ENCODE results near the gene MYO5A. TPM values are rescaled to one million over a fixed set of nuclear protein-coding genes. Genes with fewer than 3 reads are reported as not detected.
"Not testable (repeated sequence)": the region's sequence is repeated elsewhere in the genome, so short reads cannot be mapped to it uniquely, and the experiment has no call there.

The MYO5A gene
- total RNA-seq, 4 donors from 2014 or later, result 5.8 to 51.2 (median 10.2) TPM

DNA sequence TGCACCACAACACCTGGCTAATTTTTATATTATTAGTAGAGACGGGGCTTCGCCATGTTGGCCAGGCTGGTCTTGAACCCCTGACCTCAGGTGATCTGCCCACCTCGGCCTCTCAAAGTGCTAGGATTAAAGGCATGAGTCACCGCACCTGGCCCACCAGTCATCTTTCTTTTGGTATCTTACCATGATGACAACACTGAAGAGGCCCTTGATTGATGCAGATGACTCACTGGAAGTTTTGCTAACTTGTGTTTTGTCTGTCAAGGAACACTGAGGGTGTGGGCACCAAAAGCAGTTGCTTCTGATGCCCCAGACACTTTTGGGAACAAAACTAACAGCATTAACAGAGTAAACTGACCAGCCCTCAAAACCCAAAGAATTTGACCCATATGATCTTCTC lies 88.3 kb downstream of the MYO5A start:
- peak; percentile 84 to 89 for ATAC-seq
- Histone ChIP-seq H3K4me3 (no peak overlapping the region), H3K27ac (peak overlapping the region; percentile 65 to 91 (median 68)), H3K9me3 (no peaks in the 10 kb centered on the region), H3K36me3 (no peaks in the 10 kb centered on the region), H3K4me1 (peaks cover 36 to 69% of the 10 kb centered on the region in 2 donors), H3K27me3 (no peaks in the 10 kb centered on the region)
- intact Hi-C loops (cut with DNase I; ENCODE audit: low total_unique reads), result loop anchor here (10.0 kb wide), 1 partner anchor 64 kb away; no protein-coding TSS in a partner anchor
- TF ChIP-seq, protein P1, sequence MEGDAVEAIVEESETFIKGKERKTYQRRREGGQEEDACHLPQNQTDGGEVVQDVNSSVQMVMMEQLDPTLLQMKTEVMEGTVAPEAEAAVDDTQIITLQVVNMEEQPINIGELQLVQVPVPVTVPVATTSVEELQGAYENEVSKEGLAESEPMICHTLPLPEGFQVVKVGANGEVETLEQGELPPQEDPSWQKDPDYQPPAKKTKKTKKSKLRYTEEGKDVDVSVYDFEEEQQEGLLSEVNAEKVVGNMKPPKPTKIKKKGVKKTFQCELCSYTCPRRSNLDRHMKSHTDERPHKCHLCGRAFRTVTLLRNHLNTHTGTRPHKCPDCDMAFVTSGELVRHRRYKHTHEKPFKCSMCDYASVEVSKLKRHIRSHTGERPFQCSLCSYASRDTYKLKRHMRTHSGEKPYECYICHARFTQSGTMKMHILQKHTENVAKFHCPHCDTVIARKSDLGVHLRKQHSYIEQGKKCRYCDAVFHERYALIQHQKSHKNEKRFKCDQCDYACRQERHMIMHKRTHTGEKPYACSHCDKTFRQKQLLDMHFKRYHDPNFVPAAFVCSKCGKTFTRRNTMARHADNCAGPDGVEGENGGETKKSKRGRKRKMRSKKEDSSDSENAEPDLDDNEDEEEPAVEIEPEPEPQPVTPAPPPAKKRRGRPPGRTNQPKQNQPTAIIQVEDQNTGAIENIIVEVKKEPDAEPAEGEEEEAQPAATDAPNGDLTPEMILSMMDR (IDR thresholded peaks at IDR 0.05 in 4 of 5, conservative IDR thresholded peaks at IDR 0.05 in 1 of 5), result no peak
- TF ChIP-seq POLR2A (IDR thresholded peaks at IDR 0.05), result no peak
- in situ Hi-C loops (cut with MboI; ENCODE audit: low sequenced_read_pairs in 4 of 4), result no loop called here
- peak; percentile 40 to 60 for DNase-seq

DNA sequence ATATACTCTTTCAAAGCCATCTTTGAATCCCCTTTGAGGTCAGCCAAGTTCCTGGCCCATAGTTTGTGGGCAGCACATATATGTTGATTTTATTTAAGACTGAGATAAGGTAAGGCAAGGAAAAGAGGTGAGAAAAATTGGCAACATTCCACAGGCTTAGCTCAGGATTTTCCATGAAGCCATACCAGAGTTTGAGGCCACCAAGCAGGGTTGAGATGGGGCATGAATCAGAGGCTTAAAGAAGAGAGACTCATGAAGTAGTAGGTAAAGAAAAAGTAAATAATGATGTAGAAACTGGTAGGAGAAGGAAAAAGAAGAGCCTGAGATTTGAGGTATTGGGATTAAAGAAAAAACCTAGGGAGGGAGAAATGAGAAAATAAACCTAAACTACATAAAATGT lies 89.2 kb downstream of the MYO5A start:
- peak overlapping the region; percentile 65 to 91 (median 68) for H3K27ac ChIP-seq

DNA sequence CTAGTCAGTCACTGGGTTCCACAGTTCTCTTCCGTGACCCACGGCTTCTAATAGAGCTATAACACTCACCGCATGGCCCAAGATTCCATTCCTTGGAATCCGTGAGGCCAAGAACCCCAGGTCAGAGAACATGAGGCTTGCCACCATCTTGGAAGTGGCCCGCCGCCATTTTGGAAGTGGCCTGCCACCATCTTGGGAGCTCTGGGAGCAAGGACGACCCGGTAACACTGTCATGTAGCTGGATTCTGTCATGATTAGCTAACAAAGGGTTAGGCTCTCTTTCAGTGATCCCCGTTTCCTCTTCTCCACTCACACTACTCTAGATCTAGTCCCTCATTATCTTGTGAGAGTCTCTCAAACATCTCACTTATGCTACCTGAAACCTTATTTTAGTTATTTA lies 89.6 kb downstream of the MYO5A start:
- H3K9me3 ChIP-seq; intact Hi-C loops (cut with DNase I; ENCODE audit: low total_unique reads); H3K36me3 ChIP-seq; ATAC-seq; DNase-seq; in situ Hi-C loops (cut with MboI; ENCODE audit: low sequenced_read_pairs in 4 of 4); H3K4me3 ChIP-seq; H3K27me3 ChIP-seq: not testable (repeated sequence)
- peak overlapping the region in 3 of 4 donors; percentile 65 to 91 (median 66) for H3K27ac ChIP-seq
- peaks cover 30 to 73% of the 10 kb centered on the region in 2 donors for H3K4me1 ChIP-seq

More for the DNA sequence above, 89.2 kb downstream of the MYO5A start:
- Histone ChIP-seq H3K9me3 (no peaks in the 10 kb centered on the region), H3K4me3 (no peak overlapping the region), H3K4me1 (peaks cover 30 to 70% of the 10 kb centered on the region in 2 donors), H3K36me3 (no peaks in the 10 kb centered on the region), H3K27me3 (no peaks in the 10 kb centered on the region)
- no peak for DNase-seq
- TF ChIP-seq, protein P1 (IDR thresholded peaks at IDR 0.05 in 4 of 5, conservative IDR thresholded peaks at IDR 0.05 in 1 of 5), result no peak
- no peak for TF ChIP-seq POLR2A (IDR thresholded peaks at IDR 0.05)
- ATAC-seq, result no peak
- intact Hi-C loops (cut with DNase I; ENCODE audit: low total_unique reads) (no loop called here), in situ Hi-C loops (cut with MboI; ENCODE audit: low sequenced_read_pairs in 4 of 4) (no loop called here)

DNA sequence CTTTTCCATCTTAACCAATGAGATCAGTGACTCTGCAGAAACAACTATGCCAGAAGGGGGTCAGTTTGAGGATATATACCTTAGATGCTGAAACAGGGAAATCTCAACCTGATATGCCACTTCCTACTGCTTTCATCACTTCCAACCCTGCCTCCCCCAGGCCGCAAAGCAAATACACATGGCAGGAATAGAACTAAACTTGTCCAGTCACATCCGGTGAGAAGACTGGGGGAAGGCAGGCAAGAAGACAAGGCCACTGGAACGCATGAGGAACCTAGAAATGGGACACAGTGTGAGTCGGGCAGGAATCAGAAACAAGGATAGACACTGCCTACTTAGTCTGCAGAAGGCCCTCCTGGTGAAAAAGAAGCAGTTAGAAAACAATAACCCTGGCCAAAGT lies 90.6 kb downstream of the MYO5A start:
- no peaks in the 10 kb centered on the region for H3K9me3 ChIP-seq
- ATAC-seq, result peak in 1 of 2 donors; percentile 10
- in situ Hi-C loops (cut with MboI; ENCODE audit: low sequenced_read_pairs in 4 of 4), result no loop called here

DNA sequence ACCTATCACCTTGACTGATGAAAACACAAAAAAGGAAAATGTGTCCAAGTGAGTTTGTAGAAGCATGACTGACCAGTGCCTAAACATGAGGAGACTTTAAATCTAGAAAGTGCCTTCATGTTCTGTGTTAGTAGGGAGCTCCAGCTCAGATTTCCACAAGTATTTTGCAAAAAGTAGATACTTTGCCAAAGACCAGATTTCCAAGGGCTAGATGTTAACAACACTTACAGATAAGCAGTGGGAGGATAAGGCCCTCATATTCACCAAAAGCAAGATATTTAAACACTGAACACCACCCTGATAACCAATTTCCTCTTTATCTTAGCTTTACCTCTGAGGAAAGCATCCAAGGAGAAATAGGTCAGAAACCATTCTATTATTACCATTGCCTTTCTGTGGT lies 91.0 kb downstream of the MYO5A start:
- TF ChIP-seq, protein P1 (IDR thresholded peaks at IDR 0.05 in 4 of 5, conservative IDR thresholded peaks at IDR 0.05 in 1 of 5), result no peak
- no peak for TF ChIP-seq POLR2A (IDR thresholded peaks at IDR 0.05)
- DNase-seq, result no peak
- Histone ChIP-seq H3K36me3 (no peaks in the 10 kb centered on the region), H3K9me3 (no peaks in the 10 kb centered on the region), H3K4me1 (peaks cover 34 to 77% of the 10 kb centered on the region in 2 donors), H3K4me3 (no peak overlapping the region), H3K27ac (peak overlapping the region; percentile 48 to 91 (median 61)), H3K27me3 (no peaks in the 10 kb centered on the region)
- ATAC-seq, result no peak
- in situ Hi-C loops (cut with MboI; ENCODE audit: low sequenced_read_pairs in 4 of 4) (no loop called here), intact Hi-C loops (cut with DNase I; ENCODE audit: low total_unique reads) (no loop called here)

More for the DNA sequence above, 90.6 kb downstream of the MYO5A start:
- TF ChIP-seq, protein P1 (IDR thresholded peaks at IDR 0.05 in 4 of 5, conservative IDR thresholded peaks at IDR 0.05 in 1 of 5), result no peak
- no peak for TF ChIP-seq POLR2A (IDR thresholded peaks at IDR 0.05)
- H3K27ac ChIP-seq, result peak overlapping the region; percentile 48 to 91 (median 61)
- intact Hi-C loops (cut with DNase I; ENCODE audit: low total_unique reads), result no loop called here
- H3K36me3 ChIP-seq, result no peaks in the 10 kb centered on the region
- DNase-seq, result no peak
- H3K4me1 ChIP-seq, result peaks cover 30 to 73% of the 10 kb centered on the region in 2 donors
- H3K27me3 ChIP-seq, result no peaks in the 10 kb centered on the region
- no peak overlapping the region for H3K4me3 ChIP-seq

Measured in gastrocnemius medialis (tissue), 4 donors.